Hepatocyte (in vitro differentiated cells): Measurements from ENCODE around the gene PCK1. TPM values are rescaled to one million over a fixed set of nuclear protein-coding genes. Genes with fewer than 3 reads are reported as not detected.

ENCODE experiments used
- DNase-seq: peaks from one replicate; pipeline ENCODE4 v3.0.0-alpha.2; 2016; ENCODE audit warnings: low spot score
- H2AFZ ChIP-seq: fragments of 200-600 bp; sonication (generic); 2 replicates; pipeline ENCODE4 v1.6.0; 2016; ENCODE audit warnings: antibody characterized with exemption, mild to moderate bottlenecking
- H3K27ac ChIP-seq: fragments of 200-600 bp; sonication (generic); 2 replicates; pipeline ENCODE4 v1.5.1; 2016; ENCODE audit warnings: mild to moderate bottlenecking
- H3K27me3 ChIP-seq: fragments of 200-600 bp; sonication (generic); 2 replicates; pipeline ENCODE4 v1.6.1; 2016
- H3K36me3 ChIP-seq: fragments of 200-600 bp; sonication (generic); replicated peaks from 2 replicates; pipeline ENCODE4 v1.5.1; 2016; ENCODE audit warnings: low read depth; ENCODE audit not compliant: insufficient read depth
- H3K4me1 ChIP-seq: fragments of 200-600 bp; sonication (generic); 2 replicates; pipeline ENCODE4 v1.5.1; 2016; ENCODE audit warnings: mild to moderate bottlenecking, moderate library complexity; ENCODE audit not compliant: insufficient read depth
- H3K4me2 ChIP-seq: fragments of 200-600 bp; sonication (generic); 2 replicates; pipeline ENCODE4 v1.6.0; 2016
- H3K4me3 ChIP-seq: fragments of 200-600 bp; sonication (generic); 2 replicates; pipeline ENCODE4 v1.5.1; 2016; ENCODE audit warnings: mild to moderate bottlenecking
- H3K79me2 ChIP-seq: fragments of 200-600 bp; sonication (generic); 2 replicates; pipeline ENCODE4 v1.6.0; 2017; ENCODE audit warnings: mild to moderate bottlenecking
- H3K9me2 ChIP-seq: fragments of 200-600 bp; sonication (generic); replicated peaks from 2 replicates; pipeline ENCODE4 v1.6.0; 2017; ENCODE audit warnings: mild to moderate bottlenecking; ENCODE audit not compliant: insufficient read depth
- H3K9me3 ChIP-seq: fragments of 200-600 bp; sonication (generic); 2 replicates; pipeline ENCODE4 v1.5.1; 2016; ENCODE audit warnings: low read depth, mild to moderate bottlenecking
- H4K20me1 ChIP-seq: fragments of 200-600 bp; sonication (generic); 2 replicates; pipeline ENCODE4 v1.6.0; 2016; ENCODE audit warnings: mild to moderate bottlenecking; ENCODE audit not compliant: insufficient read depth, poor library complexity, severe bottlenecking
- EZH2 ChIP-seq: fragments of 200-600 bp; sonication (generic); IDR thresholded peaks from 2 replicates; pipeline ENCODE4 v1.6.1; 2016; ENCODE audit warnings: antibody characterized with exemption, mild to moderate bottlenecking, borderline replicate concordance
- EZH2phosphoT487 ChIP-seq: fragments of 200-600 bp; sonication (generic); IDR thresholded peaks from one replicate; pipeline ENCODE4 v1.6.1; 2018; ENCODE audit warnings: antibody characterized with exemption, mild to moderate bottlenecking, low read depth, moderate library complexity; ENCODE audit not compliant: unreplicated experiment, severe bottlenecking
- WGBS: methylation state at CpG from one replicate; pipeline ENCODE4 v1.1.6; 2016; ENCODE audit warnings: low lambda C conversion rate; ENCODE audit errors: missing lambda C conversion rate; 5-methylcytosine and 5-hydroxymethylcytosine counted together
- polyA plus RNA-seq: library from polyadenylated mRNA; unstranded; fragments of >200 nt; fragmentation: Nextera tagmentation; extraction: Ambion mirVana; gene quantifications from 2 replicates; pipeline ENCODE4 v1.2.1, GENCODE V29; 2016
- total RNA-seq: library from RNA; depleted of rRNA; stranded (reverse); fragments of >200 nt; gene quantifications from 2 replicates; pipeline ENCODE4 v1.2.3, GENCODE V29; 2014
- TF ChIP-seq, protein P1 (sequence below): fragments of 200-600 bp; sonication (generic); IDR thresholded peaks from 2 replicates; pipeline ENCODE4 v1.5.1; 2016; ENCODE audit warnings: antibody characterized with exemption, mild to moderate bottlenecking; ENCODE audit not compliant: poor library complexity

Gene PCK1
- total and polyA plus RNA-seq, 2 experiments from 2014 or later = 11.6 to 12.8 TPM

DNA sequence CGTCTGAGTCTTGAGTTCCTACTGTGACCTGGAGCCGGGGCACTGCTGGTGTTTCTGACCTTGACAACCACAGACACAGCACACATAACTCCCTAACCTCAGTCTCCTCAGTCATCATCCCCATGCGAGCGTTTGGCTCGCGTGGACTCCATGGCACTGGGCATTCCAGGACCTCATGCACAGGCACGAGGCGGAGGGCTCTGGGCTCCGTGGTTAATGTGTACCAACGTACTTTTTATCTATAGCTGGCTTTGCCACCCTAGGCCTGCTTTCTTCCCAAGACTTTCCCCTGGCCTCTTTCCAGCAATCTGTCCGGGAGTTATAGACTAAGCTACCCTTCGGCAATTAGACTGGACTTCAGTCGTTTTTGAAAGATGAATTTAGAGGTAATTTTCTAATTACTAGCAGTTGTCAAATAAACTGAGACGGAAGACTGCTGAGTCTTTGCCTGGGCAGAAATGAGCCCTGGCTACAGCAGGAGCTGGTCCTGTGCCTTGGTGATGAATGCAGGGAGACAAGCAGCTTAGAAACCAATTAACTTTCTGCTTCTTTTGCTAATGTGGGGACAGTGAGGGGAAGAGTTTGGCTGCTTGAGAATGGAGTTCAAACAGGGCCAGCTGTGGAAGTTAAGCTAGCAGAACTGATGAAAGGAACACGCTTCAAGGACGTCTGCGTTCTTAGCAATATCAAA lies 19.9 kb upstream of the PCK1 start:
- no peaks in the 10 kb centered on the region for H3K4me1 ChIP-seq
- no peak overlapping the region for H3K4me3 ChIP-seq
- H3K9me3 ChIP-seq = no peaks in the 10 kb centered on the region
- TF ChIP-seq, protein P1, sequence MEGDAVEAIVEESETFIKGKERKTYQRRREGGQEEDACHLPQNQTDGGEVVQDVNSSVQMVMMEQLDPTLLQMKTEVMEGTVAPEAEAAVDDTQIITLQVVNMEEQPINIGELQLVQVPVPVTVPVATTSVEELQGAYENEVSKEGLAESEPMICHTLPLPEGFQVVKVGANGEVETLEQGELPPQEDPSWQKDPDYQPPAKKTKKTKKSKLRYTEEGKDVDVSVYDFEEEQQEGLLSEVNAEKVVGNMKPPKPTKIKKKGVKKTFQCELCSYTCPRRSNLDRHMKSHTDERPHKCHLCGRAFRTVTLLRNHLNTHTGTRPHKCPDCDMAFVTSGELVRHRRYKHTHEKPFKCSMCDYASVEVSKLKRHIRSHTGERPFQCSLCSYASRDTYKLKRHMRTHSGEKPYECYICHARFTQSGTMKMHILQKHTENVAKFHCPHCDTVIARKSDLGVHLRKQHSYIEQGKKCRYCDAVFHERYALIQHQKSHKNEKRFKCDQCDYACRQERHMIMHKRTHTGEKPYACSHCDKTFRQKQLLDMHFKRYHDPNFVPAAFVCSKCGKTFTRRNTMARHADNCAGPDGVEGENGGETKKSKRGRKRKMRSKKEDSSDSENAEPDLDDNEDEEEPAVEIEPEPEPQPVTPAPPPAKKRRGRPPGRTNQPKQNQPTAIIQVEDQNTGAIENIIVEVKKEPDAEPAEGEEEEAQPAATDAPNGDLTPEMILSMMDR = no peak
- TF ChIP-seq EZH2phosphoT487 (no peak), EZH2 (no peak)
- no peaks in the 10 kb centered on the region for H3K27me3 ChIP-seq
- H3K79me2 ChIP-seq = no peaks in the 10 kb centered on the region
- no peak overlapping the region for H2AFZ ChIP-seq
- H3K4me2 ChIP-seq = no peak overlapping the region
- no peaks in the 10 kb centered on the region for H3K9me2 ChIP-seq
- no peaks in the 10 kb centered on the region for H3K36me3 ChIP-seq
- no peaks in the 10 kb centered on the region for H4K20me1 ChIP-seq
- DNase-seq = no peak
- 69% methylated on average over 17 of the region's 17 CpGs for WGBS
- H3K27ac ChIP-seq = no peak overlapping the region

DNA sequence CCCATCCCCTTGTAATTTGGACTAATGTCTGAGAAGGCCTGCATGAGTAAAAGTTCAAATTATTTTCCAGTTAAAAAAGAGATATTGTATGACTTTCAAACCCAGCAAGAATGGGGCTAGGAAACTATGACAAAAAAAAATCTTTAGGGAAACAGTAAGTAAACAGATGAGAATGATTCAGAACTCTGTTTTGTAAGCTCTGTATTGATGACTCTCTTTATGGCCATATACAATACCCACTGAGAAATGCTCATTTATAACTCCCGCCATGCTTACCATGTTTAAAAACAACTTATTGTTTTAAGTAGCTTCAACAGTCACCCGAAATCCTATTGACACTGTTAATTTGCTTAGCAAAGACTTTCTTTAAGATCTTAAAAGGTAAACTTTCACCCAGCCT lies 17.2 kb upstream of the PCK1 start:
- no peaks in the 10 kb centered on the region for H3K79me2 ChIP-seq
- WGBS = 52% methylated on average over 2 of the region's 2 CpGs

DNA sequence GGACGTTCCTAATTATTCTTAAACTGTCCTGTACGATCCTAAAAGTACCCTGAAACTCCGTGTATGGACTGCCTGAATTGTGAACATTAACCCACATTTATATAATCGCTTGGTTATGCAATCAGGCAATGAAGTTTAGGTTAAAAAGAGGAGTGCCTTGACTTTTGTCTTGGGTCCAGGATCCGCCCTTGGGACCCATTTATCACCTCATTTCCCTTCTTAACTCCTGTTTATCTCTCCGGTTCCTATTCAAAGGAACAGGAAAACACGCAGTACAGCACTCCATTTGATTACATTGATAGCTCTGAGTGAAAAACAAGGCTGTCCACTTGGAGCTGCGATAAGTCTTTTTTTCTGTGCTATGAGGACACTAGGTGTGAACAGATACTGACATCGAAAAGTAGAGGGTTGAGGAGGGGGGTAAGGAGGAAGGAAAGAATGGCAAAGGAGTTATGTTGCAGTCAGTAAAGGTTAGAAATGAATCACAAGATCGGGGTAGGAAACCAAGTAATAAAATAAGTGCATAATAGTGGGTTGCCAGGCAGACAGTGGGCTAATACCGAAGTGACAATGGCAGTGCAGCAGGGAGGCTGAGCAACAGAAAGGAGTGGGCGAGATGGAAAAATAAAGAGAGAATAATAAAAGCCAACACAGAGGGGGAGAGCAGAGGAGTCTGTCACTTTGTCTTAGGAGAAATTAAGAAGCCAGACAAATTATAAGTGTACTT lies 15.9 kb upstream of the PCK1 start:
- H3K27ac ChIP-seq = peak overlapping the region; percentile 52
- H3K27me3 ChIP-seq = no peaks in the 10 kb centered on the region
- no peaks in the 10 kb centered on the region for H3K4me1 ChIP-seq
- WGBS = 62% methylated on average over 12 of the region's 12 CpGs
- TF ChIP-seq EZH2phosphoT487 (no peak), EZH2 (no peak)
- TF ChIP-seq, protein P1 = no peak
- no peaks in the 10 kb centered on the region for H3K9me2 ChIP-seq
- no peak overlapping the region for H3K4me2 ChIP-seq
- H3K4me3 ChIP-seq = no peak overlapping the region
- no peak overlapping the region for H2AFZ ChIP-seq
- no peaks in the 10 kb centered on the region for H3K9me3 ChIP-seq
- no peaks in the 10 kb centered on the region for H4K20me1 ChIP-seq
- peak; percentile 33 for DNase-seq
- H3K36me3 ChIP-seq = no peaks in the 10 kb centered on the region
- no peaks in the 10 kb centered on the region for H3K79me2 ChIP-seq

More for the DNA sequence above, 17.2 kb upstream of the PCK1 start:
- Histone ChIP-seq H4K20me1 (no peaks in the 10 kb centered on the region), H2AFZ (no peak overlapping the region), H3K27me3 (no peaks in the 10 kb centered on the region), H3K9me3 (no peaks in the 10 kb centered on the region), H3K9me2 (no peaks in the 10 kb centered on the region), H3K4me3 (no peak overlapping the region), H3K27ac (no peak overlapping the region), H3K36me3 (no peaks in the 10 kb centered on the region), H3K4me2 (no peak overlapping the region), H3K4me1 (no peaks in the 10 kb centered on the region)
- no peak for DNase-seq
- TF ChIP-seq EZH2phosphoT487 (no peak), EZH2 (no peak)
- TF ChIP-seq, protein P1 = no peak
